EH (cell line): ENCODE measurements around the gene CASQ1.

Experiments
- DNase-seq: peaks from one replicate; pipeline ENCODE4 v3.0.0-alpha.2; 2015; ENCODE audit warnings: low read depth

Gene CASQ1

GRCh38 chr1:160168609-160169369, 21.6 kb upstream of the CASQ1 start:
- no peak for DNase-seq

GRCh38 chr1:160169553-160170399, 20.6 kb upstream of the CASQ1 start:
- DNase-seq, result peak; percentile 15

- peak; percentile 66 for DNase-seq
Observed at GRCh38 chr1:160171354-160171753, 19.0 kb upstream of the CASQ1 start.

GRCh38 chr1:160171980-160172379, 18.4 kb upstream of the CASQ1 start:
- peak; percentile 24 for DNase-seq

- DNase-seq, result no peak
Observed at GRCh38 chr1:160177231-160177630, 13.1 kb upstream of the CASQ1 start.

GRCh38 chr1:160177667-160178066, 12.7 kb upstream of the CASQ1 start:
- no peak for DNase-seq

- no peak for DNase-seq
Observed at GRCh38 chr1:160178731-160179130, 11.6 kb upstream of the CASQ1 start.

- DNase-seq, result no peak
Observed at GRCh38 chr1:160179336-160179735, 11.0 kb upstream of the CASQ1 start.

GRCh38 chr1:160186246-160186645, 4.1 kb upstream of the CASQ1 start:
- no peak for DNase-seq

GRCh38 chr1:160186729-160187128, 3.6 kb upstream of the CASQ1 start:
- DNase-seq, result no peak

GRCh38 chr1:160187407-160187806, 3.0 kb upstream of the CASQ1 start:
- DNase-seq, result no peak

GRCh38 chr1:160188341-160188740, 2.0 kb upstream of the CASQ1 start:
- no peak for DNase-seq

- DNase-seq, result no peak
Observed at GRCh38 chr1:160191756-160192155, 1.4 kb downstream of the CASQ1 start.

- no peak for DNase-seq
Observed at GRCh38 chr1:160192234-160192633, 1.9 kb downstream of the CASQ1 start.

- DNase-seq, result peak; percentile 91
Observed at GRCh38 chr1:160193091-160193819, 2.9 kb downstream of the CASQ1 start.

- DNase-seq, result no peak
Observed at GRCh38 chr1:160193832-160194736, 3.7 kb downstream of the CASQ1 start.

- DNase-seq, result no peak
Observed at GRCh38 chr1:160194737-160195059, 4.3 kb downstream of the CASQ1 start.

- DNase-seq, result no peak
Observed at GRCh38 chr1:160196143-160196542, 5.8 kb downstream of the CASQ1 start.

- DNase-seq, result no peak
Observed at GRCh38 chr1:160197231-160197630, 6.9 kb downstream of the CASQ1 start.

- DNase-seq, result no peak
Observed at GRCh38 chr1:160200786-160201185, 10.4 kb downstream of the CASQ1 start.

- DNase-seq, result peak; percentile 21
Observed at GRCh38 chr1:160204526-160205241, 14.3 kb downstream of the CASQ1 start.
